Stimulated activated naive CD8-positive, alpha-beta T cell treated with anti-CD3 and anti-CD28 coated beads, Interleukin-15, amount 100 ng/mL, for 72 hours (primary cell): ENCODE measurements around the gene KANK2.
A peak's percentile ranks its signal among the peaks of the same experiment; 100 is the strongest.
"Not testable (repeated sequence)": the region's sequence is repeated elsewhere in the genome, so short reads cannot be mapped to it uniquely, and the experiment has no call there.

Source experiments
- ATAC-seq: fragments of 150-1000 bp; cut with Tn5 transposase; 2 replicates; pipeline ENCODE4 v1.10.0; 2021; ENCODE audit warnings: mild to moderate bottlenecking, moderate library complexity
- DNase-seq, 2 donors: peaks; one replicate each; pipeline ENCODE4 v3.0.0; 2021 to 2022
- H3K27ac Mint-ChIP-seq, 2 donors: one replicate each; pipeline ENCODE4 v1.8.0; 2022; ENCODE audit warnings: mild to moderate bottlenecking in 2 of 2, mixed read lengths in 2 of 2, moderate library complexity in 2 of 2
- H3K27me3 Mint-ChIP-seq: one replicate; pipeline ENCODE4 v1.8.0; 2022; ENCODE audit warnings: mixed read lengths
- H3K4me1 Mint-ChIP-seq: one replicate; pipeline ENCODE4 v1.8.0; 2022; ENCODE audit warnings: mild to moderate bottlenecking, mixed read lengths
- H3K4me3 Mint-ChIP-seq, 2 donors: one replicate each; pipeline ENCODE4 v1.8.0; 2022; ENCODE audit warnings: mild to moderate bottlenecking in 2 of 2, mixed read lengths in 2 of 2, moderate library complexity in 1 of 2
- H3K9me3 Mint-ChIP-seq, 2 donors: one replicate each; pipeline ENCODE4 v1.8.0; 2022; ENCODE audit warnings: mixed read lengths in 2 of 2

KANK2 gene

GRCh38 chr19:11127905-11128304, 69.4 kb downstream of the KANK2 start:
- Mint-ChIP-seq H3K27me3 (no peaks in the 10 kb centered on the region), H3K4me1 (no peaks in the 10 kb centered on the region), H3K4me3 (no peak overlapping the region), H3K27ac (peak overlapping the region in 1 of 2 donors; percentile 89), H3K9me3 (no peaks in the 10 kb centered on the region)
- ATAC-seq (no peak), DNase-seq (no peak)

GRCh38 chr19:11125994-11126685, 71.2 kb downstream of the KANK2 start:
- Mint-ChIP-seq H3K4me3 (no peak overlapping the region), H3K27me3 (no peaks in the 10 kb centered on the region), H3K4me1 (no peaks in the 10 kb centered on the region), H3K27ac (no peak overlapping the region), H3K9me3 (no peaks in the 10 kb centered on the region)
- ATAC-seq (peak; percentile 80), DNase-seq (peak; percentile 62 to 73)

- not testable (repeated sequence) for DNase-seq, ATAC-seq, H3K9me3 Mint-ChIP-seq, H3K4me1 Mint-ChIP-seq, H3K4me3 Mint-ChIP-seq, H3K27me3 Mint-ChIP-seq, H3K27ac Mint-ChIP-seq
Observed at GRCh38 chr19:11124157-11124556, 73.2 kb downstream of the KANK2 start.

- Mint-ChIP-seq H3K9me3 (no peaks in the 10 kb centered on the region), H3K4me1 (no peaks in the 10 kb centered on the region), H3K4me3 (no peak overlapping the region), H3K27me3 (no peaks in the 10 kb centered on the region), H3K27ac (peak overlapping the region in 1 of 2 donors; percentile 63)
- DNase-seq (no peak), ATAC-seq (no peak)
Observed at GRCh38 chr19:11123114-11123513, 74.2 kb downstream of the KANK2 start.

- H3K27ac Mint-ChIP-seq, H3K4me3 Mint-ChIP-seq, H3K4me1 Mint-ChIP-seq, ATAC-seq, H3K9me3 Mint-ChIP-seq, H3K27me3 Mint-ChIP-seq, DNase-seq: not testable (repeated sequence)
Observed at GRCh38 chr19:11121963-11122362, 75.4 kb downstream of the KANK2 start.

GRCh38 chr19:11116507-11116906, 80.8 kb downstream of the KANK2 start:
- Mint-ChIP-seq H3K4me3 (no peak overlapping the region), H3K27me3 (no peaks in the 10 kb centered on the region), H3K27ac (peak overlapping the region in 1 of 2 donors; percentile 65), H3K9me3 (no peaks in the 10 kb centered on the region), H3K4me1 (no peaks in the 10 kb centered on the region)
- ATAC-seq (no peak), DNase-seq (no peak)

GRCh38 chr19:11115895-11116446, 81.4 kb downstream of the KANK2 start:
- Mint-ChIP-seq H3K27me3 (no peaks in the 10 kb centered on the region), H3K27ac (peak overlapping the region; percentile 40 to 65), H3K4me1 (no peaks in the 10 kb centered on the region), H3K9me3 (no peaks in the 10 kb centered on the region), H3K4me3 (no peak overlapping the region)
- no peak for ATAC-seq
- DNase-seq, result no peak

- Mint-ChIP-seq H3K9me3 (no peaks in the 10 kb centered on the region), H3K27ac (peak overlapping the region in 1 of 2 donors; percentile 80), H3K4me1 (no peaks in the 10 kb centered on the region), H3K4me3 (no peak overlapping the region), H3K27me3 (no peaks in the 10 kb centered on the region)
- no peak for DNase-seq
- ATAC-seq, result no peak
Observed at GRCh38 chr19:11115042-11115441, 82.3 kb downstream of the KANK2 start.
